ENCODE results near the gene HLX.

Gene HLX

DNA sequence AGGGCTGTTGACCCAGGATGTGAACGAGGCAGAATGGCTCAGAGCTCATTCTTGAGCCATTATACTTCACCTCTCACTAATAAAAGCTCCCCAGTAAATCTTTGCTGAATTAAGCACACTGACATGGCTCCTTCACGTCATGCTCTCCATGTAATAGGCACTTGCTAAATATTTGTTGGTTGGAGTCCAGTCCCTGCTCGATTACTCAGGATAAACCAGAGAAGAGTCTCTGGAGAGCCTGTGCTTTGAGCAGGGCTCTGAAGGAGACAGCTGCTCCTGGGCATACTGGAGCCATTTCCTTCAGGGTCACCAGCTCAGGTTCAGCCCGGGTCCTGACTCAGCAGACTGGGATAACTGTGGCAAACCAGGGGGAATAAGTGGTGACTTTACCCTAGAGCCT, 46.9 kb downstream of the HLX start:
- no peak for DNase-seq

DNA sequence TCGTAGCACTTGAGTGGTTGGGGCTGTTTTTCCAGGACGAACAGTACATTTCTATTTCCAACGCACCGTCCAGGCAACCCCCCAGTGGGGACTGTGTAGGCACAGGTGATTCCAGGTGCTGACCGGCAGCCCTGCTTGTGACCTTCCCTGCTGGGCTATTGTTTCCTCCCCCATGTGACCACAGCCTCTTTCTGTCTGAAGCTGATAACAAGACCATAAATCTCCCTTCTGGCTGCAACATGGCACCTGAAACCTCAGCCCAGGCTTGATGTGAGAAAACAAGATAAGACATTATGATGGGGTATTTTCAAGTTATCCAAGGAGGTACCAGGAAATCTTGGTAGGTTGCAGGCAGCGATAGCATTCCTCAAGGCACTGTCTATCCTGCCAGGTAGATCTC, 48.2 kb downstream of the HLX start:
- no peak for DNase-seq

DNA sequence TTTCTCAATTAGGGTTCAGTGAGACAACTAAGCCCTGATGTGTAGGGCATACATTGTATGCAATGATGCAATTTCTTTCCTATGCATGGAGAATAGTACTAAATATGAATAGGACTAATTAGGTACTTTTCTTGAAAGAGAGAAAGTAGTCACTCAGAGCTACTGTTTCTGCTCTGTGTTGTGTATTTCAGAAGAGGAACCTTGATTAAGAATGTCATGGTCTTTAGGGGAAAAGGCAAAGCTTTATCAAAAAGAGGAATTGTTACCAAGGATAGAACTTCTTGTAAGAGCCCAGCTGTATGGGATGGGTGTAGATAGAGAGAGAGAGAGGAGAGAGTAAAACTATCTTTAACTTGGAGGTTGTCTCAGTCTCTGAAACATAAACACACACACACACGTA, 49.1 kb downstream of the HLX start:
- DNase-seq: no peak

DNA sequence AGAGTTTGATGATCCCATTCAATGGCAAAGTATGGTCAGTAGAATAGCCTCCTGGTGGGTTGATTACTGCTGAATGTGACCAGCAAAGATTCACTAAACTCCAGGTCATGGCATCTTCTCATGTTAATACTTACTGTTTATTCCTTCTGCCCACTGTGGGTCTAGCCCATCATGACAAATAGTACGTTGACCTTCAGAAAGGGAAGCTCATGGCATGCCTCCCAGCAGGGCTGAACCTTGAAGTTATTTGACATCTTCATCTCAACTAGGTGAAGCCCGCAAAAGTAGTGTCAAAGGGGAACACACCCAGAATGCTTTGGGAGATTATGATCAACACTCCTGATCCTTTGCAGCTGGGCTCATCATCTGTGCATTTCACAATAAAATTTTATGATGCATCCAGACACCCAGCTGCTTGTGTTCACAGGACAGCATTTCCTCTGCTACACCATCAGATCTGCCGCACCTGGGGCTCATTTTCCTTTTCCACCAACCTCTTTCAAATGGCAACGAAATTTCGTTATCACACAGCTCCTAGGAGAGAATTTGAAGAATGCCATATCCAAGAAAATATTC, 49.6 kb downstream of the HLX start:
- DNase-seq: no peak

DNA sequence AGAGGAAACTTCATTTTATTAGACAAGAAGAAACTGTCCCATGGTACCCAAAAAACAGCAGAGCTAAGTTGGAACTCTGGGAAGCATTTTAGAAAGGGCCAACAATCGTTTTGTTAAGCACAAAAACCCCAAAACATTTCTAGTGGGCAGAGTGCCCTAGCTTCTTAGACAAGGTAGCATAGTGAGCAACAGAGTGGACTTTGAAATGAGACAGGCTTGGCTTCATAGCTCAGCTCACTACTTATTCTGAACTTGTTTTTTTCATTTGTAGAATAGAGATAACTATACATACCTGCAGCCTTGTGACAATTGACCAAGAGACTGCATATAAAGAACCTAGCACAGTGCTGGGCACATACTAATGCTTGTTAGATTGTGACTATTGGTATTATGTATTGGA, 50.1 kb downstream of the HLX start:
- no peak for DNase-seq
